Calu3 (cell line): ENCODE measurements around the gene LGR4. TPM values are rescaled to one million over a fixed set of nuclear protein-coding genes. Genes with fewer than 3 reads are reported as not detected.

ENCODE experiments used
- BruUV-seq: library from RNA; stranded (reverse); fragments of 400-500 nt; replicated peaks from 2 replicates; lab custom pipeline; 2021; lab: Mats Ljungman, UMichigan
- CTCF ChIA-PET: fragments of 300-600 bp; sonication (Branson Sonifier 250); formaldehyde crosslinking; loops from one replicate; lab custom pipeline; 2022; ENCODE audit warnings: antibody characterized with exemption; lab: Charles Lee
- DNase-seq: peaks from one replicate; pipeline ENCODE4 v3.0.0; 2022
- H3K27ac Mint-ChIP-seq: one replicate; pipeline ENCODE4 v1.8.0; 2022; ENCODE audit warnings: mixed read lengths; ENCODE audit not compliant: unreplicated experiment
- H3K27me3 Mint-ChIP-seq: one replicate; pipeline ENCODE4 v1.8.0; 2022; ENCODE audit warnings: mixed read lengths; ENCODE audit not compliant: unreplicated experiment
- H3K36me3 Mint-ChIP-seq: one replicate; pipeline ENCODE4 v1.8.0; 2022; ENCODE audit warnings: mild to moderate bottlenecking, moderate library complexity, mixed read lengths; ENCODE audit not compliant: insufficient read depth, unreplicated experiment
- H3K4me1 Mint-ChIP-seq: one replicate; pipeline ENCODE4 v1.8.0; 2022; ENCODE audit warnings: mild to moderate bottlenecking, low read depth, mixed read lengths; ENCODE audit not compliant: unreplicated experiment
- H3K4me3 Mint-ChIP-seq: one replicate; pipeline ENCODE4 v1.8.0; 2022; ENCODE audit warnings: mild to moderate bottlenecking, low read depth, moderate library complexity, mixed read lengths; ENCODE audit not compliant: unreplicated experiment
- H3K9me3 Mint-ChIP-seq: one replicate; pipeline ENCODE4 v1.8.0; 2022; ENCODE audit warnings: low read depth, mixed read lengths; ENCODE audit not compliant: unreplicated experiment
- intact Hi-C: fragments of 100-400 bp; cut with micrococcal nuclease; formaldehyde crosslinking; loops from one replicate; pipeline ENCODE4 v1.10.0; 2022; ENCODE audit not compliant: unreplicated experiment
- total RNA-seq: library from RNA; stranded (reverse); gene quantifications from 2 replicates; pipeline ENCODE4 v1.2.3, GENCODE V29; 2022
- TF ChIP-seq, protein P1 (sequence below): fragments of 200-600 bp; IDR thresholded peaks from one replicate; pipeline ENCODE4 v1.8.0; 2022; ENCODE audit warnings: antibody characterized with exemption; ENCODE audit not compliant: unreplicated experiment

LGR4 gene
- total RNA-seq, 1 experiment from 2014 or later, result 50.0 TPM

DNA sequence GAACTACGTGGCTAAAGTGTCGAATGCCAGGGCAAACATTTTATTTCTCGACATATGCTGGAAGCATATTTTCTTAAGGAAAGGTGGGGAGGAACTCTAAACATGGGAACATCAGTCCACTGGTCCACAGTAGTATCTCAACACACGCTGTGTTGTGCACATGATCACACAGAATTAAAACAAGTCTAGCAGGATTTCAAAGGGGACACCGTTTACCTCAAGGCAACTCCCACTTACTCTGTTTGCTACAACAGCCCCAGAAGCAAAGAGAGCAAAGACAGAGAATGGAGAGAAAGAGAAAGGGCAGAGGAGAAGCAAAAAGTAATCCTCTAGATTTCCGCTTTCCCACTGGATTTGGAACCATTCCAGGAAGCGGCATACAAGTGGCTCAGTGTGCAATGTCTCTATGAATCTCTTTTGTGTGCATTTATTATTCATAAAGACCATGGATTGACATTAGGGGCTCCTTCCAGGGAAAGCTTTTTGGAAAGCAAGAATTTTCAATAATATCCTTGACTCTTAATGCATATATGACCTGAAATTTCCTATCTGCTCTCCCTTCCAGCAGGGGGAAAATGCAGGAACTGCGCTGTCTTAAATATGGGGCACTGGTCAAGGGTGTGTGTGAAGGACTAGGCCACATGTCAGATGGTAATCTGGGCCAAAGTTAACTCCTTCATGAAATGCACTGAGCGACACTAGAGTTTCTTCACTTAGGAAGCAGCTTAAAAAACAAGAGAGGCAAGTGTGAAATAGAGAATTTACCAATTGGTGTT is 74.8 kb downstream of the LGR4 start:
- Mint-ChIP-seq H3K27ac (peak overlapping the region; percentile 61), H3K4me1 (peaks cover 78% of the 10 kb centered on the region), H3K36me3 (peaks cover 19% of the 10 kb centered on the region), H3K27me3 (no peaks in the 10 kb centered on the region), H3K9me3 (no peaks in the 10 kb centered on the region), H3K4me3 (peak overlapping the region; percentile 42)
- TF ChIP-seq, protein P1, sequence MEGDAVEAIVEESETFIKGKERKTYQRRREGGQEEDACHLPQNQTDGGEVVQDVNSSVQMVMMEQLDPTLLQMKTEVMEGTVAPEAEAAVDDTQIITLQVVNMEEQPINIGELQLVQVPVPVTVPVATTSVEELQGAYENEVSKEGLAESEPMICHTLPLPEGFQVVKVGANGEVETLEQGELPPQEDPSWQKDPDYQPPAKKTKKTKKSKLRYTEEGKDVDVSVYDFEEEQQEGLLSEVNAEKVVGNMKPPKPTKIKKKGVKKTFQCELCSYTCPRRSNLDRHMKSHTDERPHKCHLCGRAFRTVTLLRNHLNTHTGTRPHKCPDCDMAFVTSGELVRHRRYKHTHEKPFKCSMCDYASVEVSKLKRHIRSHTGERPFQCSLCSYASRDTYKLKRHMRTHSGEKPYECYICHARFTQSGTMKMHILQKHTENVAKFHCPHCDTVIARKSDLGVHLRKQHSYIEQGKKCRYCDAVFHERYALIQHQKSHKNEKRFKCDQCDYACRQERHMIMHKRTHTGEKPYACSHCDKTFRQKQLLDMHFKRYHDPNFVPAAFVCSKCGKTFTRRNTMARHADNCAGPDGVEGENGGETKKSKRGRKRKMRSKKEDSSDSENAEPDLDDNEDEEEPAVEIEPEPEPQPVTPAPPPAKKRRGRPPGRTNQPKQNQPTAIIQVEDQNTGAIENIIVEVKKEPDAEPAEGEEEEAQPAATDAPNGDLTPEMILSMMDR, result no peak
- peak; percentile 8 for DNase-seq
- CTCF ChIA-PET, result no interaction called here
- intact Hi-C loops, result loop anchor here (2.0 kb wide), 1 partner anchor 19 kb away; no protein-coding TSS in a partner anchor
- no TSS peak for BruUV-seq

DNA sequence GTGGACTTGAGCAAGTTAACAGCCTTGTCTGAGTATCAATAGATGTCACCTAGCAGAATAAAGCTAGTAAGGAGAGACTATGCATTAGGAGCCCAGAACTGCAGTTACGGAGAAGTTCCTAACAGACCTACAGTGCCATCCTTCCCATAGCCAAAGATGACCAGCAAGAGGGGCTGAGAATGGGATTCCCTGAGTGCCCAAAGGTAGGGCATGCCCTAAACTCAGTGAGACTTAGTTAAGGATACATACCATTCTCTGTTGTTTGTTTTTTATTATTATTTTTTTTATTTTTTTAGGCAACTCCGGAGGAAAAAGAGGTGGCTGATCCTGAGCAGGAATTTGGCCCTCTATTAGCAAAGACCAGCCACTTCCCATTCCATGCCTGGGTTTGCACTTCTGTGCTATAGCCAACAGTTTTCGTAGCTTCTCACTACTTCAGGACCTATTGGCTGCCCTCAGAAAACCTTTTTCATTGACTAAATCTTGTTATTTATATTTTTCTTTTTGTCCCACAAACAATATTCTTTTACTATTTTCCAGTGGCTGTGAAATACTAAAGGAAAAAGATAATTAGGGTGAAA is 76.2 kb downstream of the LGR4 start:
- H3K4me3 Mint-ChIP-seq, result peak overlapping the region; percentile 66
- H3K27ac Mint-ChIP-seq, result peak overlapping the region; percentile 84
- H3K36me3 Mint-ChIP-seq, result peaks cover 19% of the 10 kb centered on the region
- CTCF ChIA-PET, result interaction anchor here (0.7 to 1.5 kb wide), 7 partner anchors 15 to 212 kb away, joined by 3 to 7 read pairs (median 4); partner anchors contain the start of gene LGR4
- TF ChIP-seq, protein P1, result no peak
- peaks cover 76% of the 10 kb centered on the region for H3K4me1 Mint-ChIP-seq
- DNase-seq, result no peak
- BruUV-seq, result no TSS peak
- H3K9me3 Mint-ChIP-seq, result no peaks in the 10 kb centered on the region
- intact Hi-C loops, result loop anchor here (2.0 kb wide), 1 partner anchor 20 kb away; no protein-coding TSS in a partner anchor
- no peaks in the 10 kb centered on the region for H3K27me3 Mint-ChIP-seq

DNA sequence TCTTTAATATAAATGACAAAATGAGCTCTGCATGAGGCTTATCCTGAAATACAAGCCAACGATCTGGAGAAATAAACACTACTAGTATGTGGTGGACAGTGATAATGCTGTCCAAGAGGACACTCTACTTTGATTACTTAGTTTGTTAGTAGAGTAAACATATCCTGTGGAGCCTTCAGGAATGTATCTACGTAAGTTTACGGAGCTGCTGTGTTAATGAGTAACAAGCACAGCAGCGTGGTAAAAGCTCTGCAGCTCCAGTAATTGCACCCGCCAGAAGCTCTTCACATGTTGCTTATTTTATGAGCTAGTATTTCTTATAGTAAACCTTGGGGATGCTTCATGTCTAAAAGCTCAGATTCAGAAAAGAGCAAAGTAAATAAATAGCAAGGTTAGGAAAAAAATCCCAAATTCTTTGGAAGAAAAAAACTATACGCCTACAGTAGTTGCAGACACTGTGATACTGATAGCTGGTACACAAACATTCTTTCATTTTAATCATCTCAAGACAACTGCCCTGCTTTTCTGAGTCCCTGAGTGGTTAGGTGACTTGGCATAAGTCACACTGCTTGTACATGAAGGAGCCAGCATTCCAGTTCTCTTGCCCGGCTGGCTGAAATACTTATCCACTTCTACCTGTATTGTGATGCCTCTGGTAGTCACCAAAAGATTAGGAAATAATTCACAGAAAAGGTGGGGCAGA is 76.9 kb downstream of the LGR4 start:
- H3K4me3 Mint-ChIP-seq, result peak overlapping the region; percentile 66
- CTCF ChIA-PET, result interaction anchor here (0.7 to 1.5 kb wide), 8 partner anchors 14 to 212 kb away, joined by 3 to 7 read pairs (median 4); partner anchors contain the start of gene LGR4
- peaks cover 20% of the 10 kb centered on the region for H3K36me3 Mint-ChIP-seq
- peaks cover 80% of the 10 kb centered on the region for H3K4me1 Mint-ChIP-seq
- peak overlapping the region; percentile 84 for H3K27ac Mint-ChIP-seq
- TF ChIP-seq, protein P1, result no peak
- DNase-seq, result peak; percentile 39
- no peaks in the 10 kb centered on the region for H3K9me3 Mint-ChIP-seq
- no peaks in the 10 kb centered on the region for H3K27me3 Mint-ChIP-seq
- BruUV-seq, result no TSS peak
- intact Hi-C loops, result loop anchor here (2.0 kb wide), 1 partner anchor 21 kb away; no protein-coding TSS in a partner anchor

DNA sequence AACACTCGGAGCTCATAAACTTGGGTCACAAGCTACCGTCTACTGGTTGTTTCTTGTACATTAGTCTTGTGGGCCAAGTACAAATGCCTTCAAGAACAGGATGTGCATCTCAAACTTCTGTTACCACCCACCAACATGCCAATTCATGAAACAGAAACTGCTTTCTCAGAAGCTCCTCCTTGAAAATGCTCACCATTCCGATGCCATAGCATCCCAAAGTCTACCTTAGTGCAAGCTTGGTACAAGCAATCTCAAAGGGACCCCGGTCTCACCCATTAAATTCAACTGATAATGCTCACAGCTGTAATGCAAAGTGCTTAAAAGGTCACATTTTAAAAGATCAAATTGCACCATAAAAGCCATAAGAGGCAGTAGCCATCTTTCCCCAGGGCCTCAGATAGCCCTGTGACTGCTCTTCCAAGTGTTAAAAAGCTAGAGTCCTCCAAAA is 77.8 kb downstream of the LGR4 start:
- BruUV-seq, result no TSS peak
- Mint-ChIP-seq H3K9me3 (no peaks in the 10 kb centered on the region), H3K36me3 (peaks cover 22% of the 10 kb centered on the region), H3K4me1 (peaks cover 85% of the 10 kb centered on the region), H3K27ac (peak overlapping the region; percentile 64), H3K27me3 (no peaks in the 10 kb centered on the region), H3K4me3 (peak overlapping the region; percentile 66)
- no peak for DNase-seq
- intact Hi-C loops, result loop anchor here (5.0 kb wide), 1 partner anchor 188 kb away; no protein-coding TSS in a partner anchor
- CTCF ChIA-PET, result interaction anchor here (1.0 to 1.4 kb wide), 2 partner anchors 9 to 18 kb away, joined by 3 read pairs; no protein-coding TSS in a partner anchor
- TF ChIP-seq, protein P1, result no peak
